HG02610 (cell line): ENCODE data around the gene CYP4B1.

ENCODE experiments used
- ATAC-seq: cut with Tn5 transposase; IDR thresholded peaks from one replicate; pipeline ENCODE4 v1.9.1; 2021; ENCODE audit warnings: mild to moderate bottlenecking, moderate library complexity; ENCODE audit not compliant: unreplicated experiment

CYP4B1 gene

DNA sequence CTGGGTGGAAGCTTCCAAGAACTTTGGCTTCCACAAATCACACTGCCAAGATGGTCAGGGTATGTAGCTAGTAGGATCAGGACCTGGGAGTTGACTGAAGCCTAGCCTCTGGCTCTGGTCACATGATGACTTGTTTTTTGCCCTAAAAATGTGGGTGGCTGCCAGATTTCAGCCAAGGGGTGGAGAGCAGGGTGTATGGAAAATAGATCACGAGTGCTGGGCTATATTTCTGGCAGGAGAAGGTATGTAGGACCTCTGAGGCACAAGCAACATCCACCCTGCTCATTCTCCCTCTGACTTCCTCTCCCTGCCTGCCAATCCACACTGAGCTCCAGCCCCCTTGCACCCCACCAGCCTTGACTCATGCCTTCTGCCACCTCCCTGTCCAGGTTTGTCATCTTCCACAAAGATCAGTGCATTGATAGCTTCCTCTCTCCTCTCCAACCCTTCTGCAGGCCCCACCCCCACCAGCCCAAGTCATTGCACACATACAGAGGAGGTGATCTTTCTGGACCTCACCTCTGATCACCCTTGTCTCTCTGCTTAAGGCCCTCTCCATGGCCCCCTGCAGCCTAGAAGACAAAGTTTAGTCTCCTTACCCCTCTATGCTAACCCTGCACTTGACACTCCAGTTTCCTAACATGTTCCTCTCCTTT lies 8.3 kb upstream of the CYP4B1 start:
- ATAC-seq: no peak

DNA sequence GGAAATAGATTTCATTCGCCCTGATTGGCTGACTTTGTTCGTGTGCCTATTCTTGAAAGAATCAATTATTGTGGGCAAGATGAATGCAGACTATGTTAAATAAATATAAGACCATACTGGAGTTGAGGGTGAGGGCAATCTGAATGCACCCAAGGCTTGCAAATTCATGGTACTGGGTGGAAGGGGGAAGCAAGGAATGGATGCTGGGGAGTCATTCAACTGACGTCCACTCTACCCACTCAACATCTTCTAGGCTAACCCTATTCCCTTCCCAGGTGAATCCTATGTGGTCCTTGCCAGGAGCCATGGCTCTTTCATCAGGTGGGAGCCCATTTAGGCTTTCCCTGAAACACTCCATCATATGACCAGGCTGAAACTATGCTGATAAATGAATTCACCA lies 5.7 kb upstream of the CYP4B1 start:
- ATAC-seq: no peak

- ATAC-seq: no peak
These were observed 963 bp upstream of the CYP4B1 start for GRCh38 chr1:46797696-46798470.

DNA sequence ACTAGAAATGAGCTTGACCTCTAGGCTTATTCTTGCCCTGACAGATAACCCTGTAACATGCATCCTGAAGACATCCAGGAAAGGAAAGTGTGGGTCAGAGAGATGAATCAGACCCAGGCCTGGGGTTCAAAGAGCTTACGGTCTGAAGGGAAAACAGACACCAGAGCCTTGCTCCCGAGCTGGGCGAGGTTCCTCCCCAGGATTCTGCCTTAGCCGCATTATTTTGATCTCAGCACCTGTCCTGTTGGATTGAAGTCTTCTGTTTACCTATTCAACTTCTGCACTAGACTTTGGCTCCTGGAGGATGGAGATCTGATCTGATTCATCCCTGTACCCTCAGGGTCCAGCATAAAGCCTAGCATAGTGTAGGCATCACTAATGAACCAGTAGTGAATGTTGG lies 1.9 kb downstream of the CYP4B1 start:
- no peak for ATAC-seq

DNA sequence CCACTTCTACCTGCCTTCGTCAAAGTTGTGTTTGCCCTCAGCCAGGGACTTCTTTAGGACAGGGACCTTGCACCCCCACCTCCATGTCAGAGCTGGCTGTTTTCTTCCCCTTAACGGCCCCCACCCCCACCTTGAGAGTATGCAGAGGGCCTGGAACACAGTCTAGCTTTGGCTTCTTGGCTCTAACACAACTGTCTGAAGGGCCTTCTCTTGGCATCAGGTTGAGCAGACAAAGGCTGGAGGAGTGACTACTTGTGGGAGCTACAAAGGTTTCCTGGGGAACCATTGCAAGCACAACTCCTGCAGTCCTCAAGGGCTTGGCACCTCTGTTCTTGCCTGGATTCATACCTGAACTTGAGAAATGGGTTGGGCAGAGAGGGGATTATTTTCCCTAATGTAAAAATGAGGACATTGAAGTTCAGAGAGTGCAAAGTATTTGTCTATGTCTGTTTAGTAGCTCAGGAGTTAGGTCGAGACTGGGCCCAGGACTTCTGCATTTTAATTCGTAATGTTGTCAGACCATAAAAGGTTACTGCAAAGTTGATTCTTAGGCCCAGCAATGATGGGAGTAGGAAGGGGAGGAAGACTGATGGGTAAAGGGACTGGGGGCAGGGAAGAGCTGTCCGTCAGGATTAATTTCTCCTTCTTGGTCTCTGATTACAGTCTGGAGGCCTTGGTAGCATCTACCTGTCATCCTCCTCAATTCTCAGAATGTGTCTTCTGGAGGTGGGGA lies 2.6 kb downstream of the CYP4B1 start:
- ATAC-seq: no peak

DNA sequence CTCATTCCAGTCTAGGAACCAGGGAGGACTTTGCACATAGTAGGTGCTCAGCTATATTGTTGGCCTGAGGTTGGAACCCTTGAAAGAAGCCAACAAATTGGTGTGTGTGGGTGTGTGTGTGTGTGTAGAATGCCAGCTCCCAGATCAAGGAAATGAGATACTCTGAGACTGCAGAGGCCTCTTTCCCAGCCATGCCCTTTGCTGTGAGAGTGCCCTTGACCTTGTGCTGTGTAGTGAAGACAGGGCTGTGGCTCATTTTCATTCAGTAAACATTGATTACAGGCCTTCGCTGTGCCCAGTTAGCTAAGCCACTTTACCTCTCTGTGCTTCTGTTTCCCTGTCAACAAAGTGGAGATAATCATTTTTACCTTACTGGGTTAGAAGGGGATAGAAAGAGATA lies 3.2 kb downstream of the CYP4B1 start:
- ATAC-seq: no peak

GRCh38 chr1:46802901-46803574 lies 4.2 kb downstream of the CYP4B1 start:
- ATAC-seq: no peak

- ATAC-seq: no peak
These were observed 5.4 kb downstream of the CYP4B1 start for GRCh38 chr1:46804027-46804889.

DNA sequence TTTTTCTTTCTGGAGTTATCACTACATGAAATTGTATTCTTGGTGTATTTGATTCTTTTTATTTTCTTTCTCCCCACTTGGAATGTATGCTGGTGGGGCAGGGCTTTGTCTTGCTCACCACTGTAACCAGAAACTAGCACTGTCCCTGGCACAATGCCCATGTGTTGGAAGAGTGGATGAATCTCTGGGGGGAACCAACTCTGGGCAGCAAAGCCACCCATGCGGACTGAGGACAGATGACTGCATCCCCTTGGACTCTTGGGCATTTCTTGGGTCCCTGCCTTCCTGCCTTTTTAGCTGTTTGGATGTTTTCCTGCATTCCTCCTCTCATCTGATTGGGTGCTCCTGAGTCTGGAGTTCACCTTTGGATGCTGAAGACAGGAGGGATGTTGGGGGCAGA lies 6.1 kb downstream of the CYP4B1 start:
- no peak for ATAC-seq

GRCh38 chr1:46805755-46806154 lies 6.9 kb downstream of the CYP4B1 start:
- ATAC-seq: no peak

DNA sequence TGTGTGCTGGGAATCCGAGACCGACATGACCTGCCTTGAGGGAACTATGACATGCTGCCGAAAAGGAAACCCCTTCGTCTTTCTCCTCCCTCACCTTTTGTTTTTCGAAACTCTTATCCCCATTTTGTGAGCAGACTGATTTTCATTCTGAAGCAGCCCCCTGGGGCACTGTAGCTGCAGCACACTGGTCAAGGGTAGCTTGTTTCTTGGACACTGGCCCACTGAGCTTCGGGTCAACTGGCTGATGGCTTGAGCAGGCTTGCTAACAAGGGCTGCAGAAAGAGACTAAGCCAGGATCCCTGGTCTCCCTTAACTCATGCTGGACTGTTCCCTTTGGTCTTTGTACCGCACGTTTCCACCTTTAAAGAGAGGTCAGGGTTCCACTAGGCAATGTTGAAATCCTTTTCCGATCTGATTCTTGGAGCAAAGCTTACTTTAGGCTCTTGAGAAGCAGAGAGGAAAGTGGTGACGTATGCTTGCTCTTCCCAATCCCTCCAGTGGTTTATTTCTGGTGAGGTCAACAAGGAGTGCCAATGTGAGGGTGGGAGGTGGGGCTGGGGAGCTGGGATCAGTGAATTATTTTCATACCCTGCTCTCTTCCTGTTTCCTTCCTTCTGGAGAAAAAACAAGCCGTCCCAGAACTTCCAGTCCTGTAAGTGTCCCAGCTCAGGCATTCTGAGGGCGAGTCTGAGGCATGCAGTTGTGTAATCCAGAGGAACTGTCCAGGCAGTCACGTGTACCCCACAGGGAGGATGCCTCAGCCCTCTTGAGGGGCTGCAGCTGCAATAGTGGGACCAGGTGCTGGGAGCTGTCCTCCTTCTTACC lies 7.6 kb downstream of the CYP4B1 start:
- ATAC-seq: no peak

DNA sequence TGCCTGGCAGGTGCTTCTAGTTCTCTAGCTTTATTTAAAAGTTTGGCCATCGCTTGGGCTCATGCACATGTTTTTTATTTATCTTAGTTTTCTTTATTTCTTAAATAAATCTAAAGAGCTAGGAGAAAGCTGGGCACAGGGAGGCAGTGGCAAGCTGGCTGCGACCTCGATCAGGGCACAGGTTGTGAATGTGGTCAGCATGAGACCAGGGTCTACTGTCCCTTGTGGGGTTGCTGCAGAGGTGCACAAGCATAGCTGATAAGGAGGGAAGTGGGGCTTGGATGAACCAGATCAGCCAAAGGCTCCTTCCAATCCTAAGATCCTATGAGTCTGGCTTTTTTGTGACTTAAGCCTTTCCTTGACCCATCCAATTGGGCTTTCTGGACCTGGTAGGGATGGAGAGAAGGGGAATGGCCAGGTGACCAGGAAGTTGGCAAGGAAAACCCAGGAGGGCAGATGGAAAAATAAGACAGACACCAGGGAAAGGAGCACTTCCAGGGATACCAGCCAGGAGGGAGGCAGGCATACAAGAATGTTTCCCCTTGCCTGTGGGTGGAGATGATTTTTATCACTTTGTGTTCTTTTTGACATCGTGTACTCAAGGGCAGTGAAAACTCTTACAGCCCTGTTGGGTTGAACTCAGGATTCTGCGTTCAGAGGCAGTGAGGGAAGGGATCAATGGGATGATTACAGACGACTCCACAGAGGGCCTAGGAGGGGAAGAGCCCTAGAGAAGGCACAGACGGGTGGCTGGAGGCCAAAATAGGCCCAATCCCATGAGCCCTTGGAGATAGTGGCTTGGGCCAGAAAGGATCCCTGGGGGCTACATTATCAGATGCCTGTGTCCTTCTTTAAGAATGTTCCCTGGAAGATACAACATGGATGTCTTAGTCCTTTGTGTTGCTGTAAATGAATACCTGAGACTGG lies 8.5 kb downstream of the CYP4B1 start:
- ATAC-seq: no peak

- ATAC-seq: no peak
These were observed 10.2 kb downstream of the CYP4B1 start for GRCh38 chr1:46809071-46809470.

- ATAC-seq: no peak
These were observed 11.1 kb downstream of the CYP4B1 start for GRCh38 chr1:46809904-46810303.

- ATAC-seq: no peak
These were observed 11.8 kb downstream of the CYP4B1 start for GRCh38 chr1:46810596-46810995.

DNA sequence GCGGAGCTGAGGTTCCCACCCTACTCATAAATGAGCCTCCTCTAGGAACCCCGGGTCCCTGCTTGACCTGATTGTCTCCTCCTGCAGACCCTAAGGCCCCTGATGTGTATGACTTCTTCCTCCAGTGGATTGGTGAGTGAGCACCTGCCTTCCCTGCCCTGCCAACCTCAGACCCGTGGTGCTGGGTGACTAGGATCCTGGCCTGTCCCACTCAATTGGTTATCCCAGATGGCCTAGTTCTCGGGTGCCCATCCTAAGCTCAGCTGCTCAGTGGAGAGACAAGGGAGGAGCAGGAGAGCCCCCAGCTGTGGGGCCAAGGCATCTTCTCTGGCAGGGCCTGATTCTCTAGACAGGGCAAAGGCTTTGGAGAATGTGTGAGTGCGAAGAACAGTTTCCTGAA lies 12.2 kb downstream of the CYP4B1 start:
- no peak for ATAC-seq

GRCh38 chr1:46812065-46812963 lies 13.5 kb downstream of the CYP4B1 start:
- ATAC-seq: no peak
